HG02759 (cell line): ENCODE results near the gene MRC2.
"Not testable (repeated sequence)": the region's sequence is repeated elsewhere in the genome, so short reads cannot be mapped to it uniquely, and the experiment has no call there.

ENCODE experiments used
- ATAC-seq: cut with Tn5 transposase; IDR thresholded peaks from one replicate; pipeline ENCODE4 v1.9.1; 2021; ENCODE audit warnings: mild to moderate bottlenecking, moderate library complexity; ENCODE audit not compliant: unreplicated experiment

Gene MRC2

DNA sequence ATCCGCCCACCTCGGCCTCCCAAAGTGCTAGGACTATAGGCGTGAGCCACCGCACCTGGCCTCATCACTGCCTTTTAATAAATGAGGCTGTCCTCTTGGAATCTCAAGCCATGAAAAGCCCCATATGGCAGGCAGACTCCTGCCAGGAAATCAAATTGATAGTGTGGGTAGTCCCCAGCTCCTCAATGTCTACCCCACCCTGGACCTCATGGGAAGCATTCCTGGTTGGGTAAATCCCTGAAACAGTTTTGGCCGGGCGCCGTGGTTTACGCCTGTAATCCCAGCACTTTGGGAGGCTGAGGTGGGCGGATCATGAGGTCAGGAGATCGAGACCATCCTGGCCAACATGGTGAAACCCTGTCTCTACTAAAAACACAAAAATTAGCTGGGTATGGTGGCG is 71.0 kb downstream of the MRC2 start:
- not testable (repeated sequence) for ATAC-seq

DNA sequence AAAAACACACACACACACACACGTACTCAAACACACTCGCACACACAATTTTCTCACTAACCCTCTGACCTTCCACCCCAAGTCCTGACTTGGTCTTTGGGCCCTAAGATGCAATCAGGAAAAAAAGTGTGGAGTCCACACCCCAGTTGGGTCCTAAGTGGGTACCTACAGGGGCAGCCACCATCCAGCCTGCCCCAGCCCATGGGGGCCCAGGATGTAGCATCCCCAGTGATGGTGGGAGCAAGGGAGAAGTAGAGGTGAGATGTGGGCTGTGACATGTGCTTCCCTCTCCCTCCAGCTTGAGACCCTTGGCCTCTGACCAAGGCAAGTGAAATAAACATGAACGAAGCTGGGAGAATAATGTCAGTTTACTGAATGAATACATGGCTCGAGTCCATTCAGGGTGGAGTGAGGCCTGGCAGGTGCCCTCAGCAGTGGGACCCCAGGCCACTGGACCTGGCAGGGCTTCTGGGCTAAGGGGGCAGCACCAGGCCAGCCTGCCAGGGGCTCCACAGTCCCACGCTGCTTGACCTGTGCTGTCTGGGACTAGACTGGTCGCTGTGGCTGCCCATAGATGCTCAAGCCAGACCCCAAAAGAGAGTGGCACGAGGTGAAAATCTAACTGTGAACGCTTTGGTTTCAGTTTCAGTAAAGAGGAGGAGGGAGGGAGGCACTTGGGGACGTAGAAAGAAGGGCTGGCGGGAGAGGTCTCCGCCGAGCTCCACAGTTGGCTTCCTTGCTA is 73.7 kb downstream of the MRC2 start:
- ATAC-seq, result no peak

DNA sequence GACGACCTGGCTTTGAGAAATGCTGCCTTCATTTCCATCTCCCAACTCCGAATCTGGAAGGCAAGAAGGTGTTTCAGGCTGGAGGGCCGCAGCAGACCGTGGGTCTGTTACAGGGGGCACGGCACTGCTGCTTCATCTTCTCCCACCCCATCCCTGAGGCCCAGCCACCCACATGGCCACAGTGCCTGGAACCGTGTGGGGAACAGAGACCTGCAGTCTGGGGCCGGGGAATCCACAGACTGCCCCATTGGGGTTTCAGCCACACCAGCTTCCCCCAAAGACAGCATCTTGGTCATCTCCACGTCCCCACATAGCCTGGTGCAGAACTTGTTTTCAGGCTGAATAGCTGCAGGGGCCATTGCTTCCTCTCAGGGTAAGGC is 74.2 kb downstream of the MRC2 start:
- no peak for ATAC-seq

GRCh38 chr17:62702746-62703260 is 75.3 kb downstream of the MRC2 start:
- ATAC-seq, result no peak

- peak; percentile 10 for ATAC-seq
Measured at GRCh38 chr17:62703261-62703775, 75.8 kb downstream of the MRC2 start.

GRCh38 chr17:62703776-62704380 is 76.4 kb downstream of the MRC2 start:
- peak; percentile 94 for ATAC-seq

GRCh38 chr17:62704381-62704971 is 77.0 kb downstream of the MRC2 start:
- ATAC-seq, result peak; percentile 5

DNA sequence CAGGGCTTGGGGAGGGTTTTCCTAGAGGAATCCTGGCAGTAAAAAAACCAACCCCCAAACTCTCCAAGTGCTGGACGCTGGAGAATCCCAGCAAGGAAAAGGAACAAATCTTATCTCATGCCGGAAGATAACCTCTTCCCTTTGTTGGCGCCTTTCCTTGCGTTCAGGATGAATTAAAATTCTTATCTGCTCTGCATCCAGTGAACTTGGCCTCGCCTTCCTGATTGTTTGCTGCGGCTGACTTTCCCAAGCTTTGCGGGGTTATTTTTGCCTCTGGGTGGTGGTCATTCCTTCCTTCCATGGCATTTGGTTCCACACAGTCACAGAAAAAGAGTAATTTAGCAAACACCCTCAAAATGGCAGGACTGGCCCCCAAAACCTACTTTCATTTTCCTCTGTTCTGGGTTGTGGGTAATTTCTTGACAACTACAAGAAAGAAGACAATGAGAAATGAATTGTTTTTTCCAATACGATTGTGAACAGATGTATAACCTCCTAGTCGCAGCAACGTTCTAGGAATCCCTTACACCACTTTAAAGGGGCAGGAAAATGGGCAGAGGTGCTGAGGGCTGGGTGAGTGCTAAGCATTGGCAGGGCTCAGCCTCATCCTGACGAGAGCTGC is 77.8 kb downstream of the MRC2 start:
- no peak for ATAC-seq

DNA sequence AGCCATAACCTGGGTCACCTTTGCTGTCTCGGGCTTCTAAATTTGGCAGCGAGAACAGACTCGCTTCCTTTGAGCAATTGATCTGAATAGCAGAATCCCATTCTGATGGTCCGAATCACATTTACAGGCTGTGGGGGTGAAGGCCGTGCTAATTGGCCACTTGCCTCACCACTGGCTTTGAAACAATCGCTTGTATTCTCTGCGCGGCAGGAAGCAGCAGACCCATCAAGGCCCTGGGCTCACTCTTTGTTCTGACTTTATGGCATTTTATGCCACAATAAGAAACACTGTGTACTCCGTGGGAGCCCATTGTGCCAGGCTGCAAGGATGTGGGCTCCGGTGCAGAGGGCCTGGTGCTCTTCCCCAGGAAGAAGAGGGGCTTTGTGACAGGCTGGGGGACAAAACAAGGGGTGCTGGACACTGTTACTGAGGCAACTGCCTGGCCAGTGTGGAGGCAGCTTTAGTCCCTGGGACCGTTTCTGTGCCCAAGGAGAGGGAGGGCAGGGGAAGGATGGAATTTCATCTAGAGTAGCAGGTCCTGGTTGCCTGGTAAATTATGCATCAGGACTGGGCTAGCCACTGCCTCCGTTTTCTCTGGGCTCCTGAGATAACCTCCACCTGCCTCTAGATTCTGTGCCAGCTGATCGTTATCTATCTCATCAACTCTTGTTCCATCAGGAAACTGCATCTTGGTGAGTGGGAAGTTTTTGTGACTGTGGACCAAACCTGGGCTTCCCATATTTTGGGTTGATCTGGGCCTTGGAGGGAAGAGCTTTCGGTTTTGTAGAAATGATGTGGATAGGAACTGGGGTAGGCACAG is 78.5 kb downstream of the MRC2 start:
- no peak for ATAC-seq

DNA sequence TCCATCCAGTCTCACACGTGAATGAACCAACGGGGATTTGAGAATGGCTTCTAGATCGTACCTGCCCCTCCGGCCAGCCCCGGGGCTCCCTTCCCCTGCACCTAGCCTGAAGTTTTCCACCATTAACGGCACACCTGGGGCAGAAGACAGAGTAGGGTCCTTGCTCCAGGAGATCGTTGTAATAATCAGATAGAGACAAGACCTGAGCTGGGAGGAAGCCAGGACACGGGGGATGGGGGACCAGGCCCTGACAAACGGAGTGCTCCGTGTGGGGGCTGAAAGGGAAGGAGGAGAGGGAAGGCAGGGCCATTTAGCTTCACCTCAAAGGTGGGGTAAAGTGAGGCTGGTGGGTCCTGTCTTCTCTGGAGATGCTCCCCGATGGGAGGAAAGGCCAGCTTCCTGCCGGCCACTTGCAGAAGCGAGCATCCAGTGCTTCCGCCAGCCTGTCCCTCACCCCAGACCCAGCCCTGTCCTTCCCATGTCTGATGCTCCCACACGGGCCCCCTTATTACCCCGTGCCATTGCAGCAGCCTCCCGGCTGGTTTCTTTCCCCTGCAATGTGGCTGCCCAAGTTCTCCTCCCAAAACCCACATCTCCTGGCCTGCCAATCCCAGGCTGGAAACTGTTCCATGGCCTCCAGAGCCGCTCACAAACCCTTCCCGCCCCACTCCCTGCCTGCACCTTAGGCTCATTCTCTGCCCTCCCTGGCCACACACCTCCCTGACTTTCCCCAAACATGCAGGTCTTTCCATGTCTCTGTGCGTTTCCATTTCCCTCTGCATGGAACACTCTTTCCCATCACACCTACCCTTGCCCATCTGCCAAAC is 79.3 kb downstream of the MRC2 start:
- ATAC-seq, result no peak

DNA sequence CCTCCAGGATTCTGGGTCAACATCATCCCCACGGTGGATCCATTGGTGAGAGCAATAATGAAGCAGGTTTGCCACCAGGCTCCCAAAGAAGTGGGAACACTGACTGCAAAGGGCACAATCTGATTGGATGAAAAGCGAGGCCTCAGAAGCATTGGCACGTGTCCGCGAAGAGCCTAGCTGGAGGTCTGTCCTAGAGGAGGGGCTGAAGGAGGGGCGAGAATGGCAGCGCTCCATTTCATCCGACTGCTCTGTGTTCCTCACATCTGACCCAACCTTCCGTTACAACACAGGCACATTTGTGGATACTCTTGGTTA is 79.9 kb downstream of the MRC2 start:
- ATAC-seq, result no peak

DNA sequence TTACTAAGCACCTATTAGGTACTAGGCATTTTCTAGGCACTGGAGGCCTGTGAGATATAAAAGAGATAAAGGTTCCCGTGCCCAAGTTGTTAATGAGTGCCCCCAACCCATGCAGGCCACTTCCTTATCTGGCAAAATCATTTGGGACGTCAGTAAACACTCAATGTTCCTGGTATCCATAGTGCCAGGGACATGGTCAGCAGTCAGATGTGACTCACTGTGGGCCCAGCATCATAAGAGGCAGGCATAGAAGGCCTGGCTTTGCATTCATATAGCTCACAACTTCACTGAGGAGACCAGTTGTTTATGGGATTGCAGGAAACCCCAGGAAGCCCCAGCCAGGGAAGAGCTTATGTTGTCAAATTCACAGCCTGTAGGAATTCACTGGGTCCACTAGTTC is 81.1 kb downstream of the MRC2 start:
- ATAC-seq, result no peak

DNA sequence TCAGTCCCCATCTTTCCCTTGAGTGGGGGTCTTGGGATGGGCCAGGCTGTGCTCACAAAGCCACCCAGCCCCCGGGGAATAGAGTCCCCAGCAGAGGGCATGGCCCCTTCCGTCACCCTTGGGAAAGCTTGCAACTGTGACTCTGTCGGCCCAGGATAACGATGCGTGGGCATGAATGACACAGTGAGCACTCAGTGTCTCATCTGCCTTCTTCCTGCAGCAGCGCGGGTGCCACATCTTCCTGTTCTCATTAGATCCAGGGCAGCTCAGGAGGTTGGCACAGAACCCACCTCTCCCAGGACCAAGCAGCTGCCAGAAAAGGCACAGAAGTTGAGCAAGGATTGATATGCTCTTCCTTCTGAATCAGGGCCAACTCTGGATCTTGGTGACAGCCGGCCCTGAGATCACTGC is 84.7 kb downstream of the MRC2 start:
- ATAC-seq, result no peak

DNA sequence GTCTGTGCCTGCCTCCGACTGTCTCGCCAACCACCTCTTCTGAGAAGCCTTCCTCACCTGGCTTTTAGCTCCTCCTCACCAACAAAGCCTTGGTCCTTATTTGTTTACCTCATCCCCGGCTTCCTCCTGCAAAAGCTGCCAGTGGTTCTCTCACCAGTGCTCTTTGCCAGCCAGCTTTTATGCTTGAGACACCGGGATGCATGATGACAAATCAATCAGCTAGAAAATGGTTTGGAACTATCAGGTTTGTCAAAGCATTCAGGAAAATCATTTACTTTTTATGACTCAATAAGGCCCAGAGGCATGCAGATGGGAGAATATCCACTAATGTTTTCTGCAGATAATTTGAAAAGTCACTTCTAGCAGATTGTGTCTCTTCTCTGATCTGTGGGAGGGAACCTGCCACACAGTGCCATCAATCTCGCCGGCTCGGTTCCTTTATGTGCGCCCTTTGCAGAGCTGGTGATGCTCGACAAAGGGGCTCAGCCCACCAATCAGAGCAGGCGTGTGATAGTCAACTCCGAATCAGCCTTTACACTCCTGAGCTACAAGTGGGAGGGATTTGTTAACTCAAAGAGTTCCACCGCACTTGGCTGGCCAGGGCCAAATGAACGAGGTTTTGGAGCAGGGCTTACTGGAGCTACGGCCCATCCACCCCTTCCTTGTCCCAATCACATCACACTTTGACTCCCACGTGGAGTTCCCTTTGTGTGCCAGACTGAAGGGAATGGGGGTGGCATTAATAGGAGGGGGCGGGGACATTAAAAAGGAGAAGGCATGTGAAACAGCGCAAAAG is 85.8 kb downstream of the MRC2 start:
- no peak for ATAC-seq

- ATAC-seq, result no peak
Measured at GRCh38 chr17:62714016-62714777, 86.7 kb downstream of the MRC2 start.

GRCh38 chr17:62715882-62716390 is 88.5 kb downstream of the MRC2 start:
- ATAC-seq, result no peak

DNA sequence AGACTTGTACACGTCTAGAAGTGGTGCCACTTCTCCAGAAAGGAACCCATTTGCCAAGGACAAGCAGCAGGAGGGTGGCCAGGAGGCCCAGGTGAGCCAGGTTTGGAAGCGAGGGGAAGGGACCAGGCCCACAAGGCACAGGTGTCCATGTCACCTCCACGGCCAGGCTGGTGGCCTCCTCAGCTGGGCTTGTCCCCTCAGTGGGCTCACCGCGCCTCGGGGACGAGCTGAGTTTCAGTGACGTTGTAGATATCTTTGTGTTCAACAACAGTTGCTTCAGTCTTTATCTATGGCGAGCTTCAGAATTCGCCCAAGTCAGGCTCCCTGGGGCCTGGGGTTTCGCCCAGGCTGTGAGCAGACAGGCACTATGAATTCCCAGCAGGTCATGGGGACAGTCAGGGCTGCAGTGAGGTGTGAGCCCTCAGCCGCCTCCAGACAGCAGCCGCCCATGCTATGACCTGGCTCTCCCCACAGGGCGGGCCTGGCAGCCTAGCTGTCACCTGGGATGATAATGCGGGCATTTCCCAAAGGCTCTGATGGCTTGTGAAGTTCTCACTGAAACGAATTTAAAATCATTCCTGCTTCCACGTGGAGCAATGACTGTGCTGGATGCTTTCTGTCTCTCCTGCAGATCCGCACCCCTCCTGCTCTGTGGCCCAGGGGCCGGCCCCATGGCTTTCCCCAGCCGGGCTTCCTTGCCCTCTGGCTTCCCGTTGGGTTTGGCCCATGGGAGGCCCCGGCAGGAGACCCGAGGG is 89.5 kb downstream of the MRC2 start:
- no peak for ATAC-seq

GRCh38 chr17:62717589-62717855 is 90.1 kb downstream of the MRC2 start:
- ATAC-seq, result no peak
